GM12878 (cell line): Measurements from ENCODE around the gene XAGE1B. TPM values are rescaled to one million over a fixed set of nuclear protein-coding genes. Genes with fewer than 3 reads are reported as not detected.
"Not testable (repeated sequence)": the region's sequence is repeated elsewhere in the genome, so short reads cannot be mapped to it uniquely, and the experiment has no call there.

Experiments
- ATAC-seq: fragments of 200-7000 bp; cut with Tn5 transposase; 3 replicates; pipeline ENCODE4 v1.9.1; 2020; ENCODE audit warnings: mild to moderate bottlenecking, moderate library complexity
- BruUV-seq: library from RNA; stranded (reverse); fragments of 400-500 nt; replicated peaks from 2 replicates; lab custom pipeline; 2021; lab: Mats Ljungman, UMichigan
- CTCF ChIA-PET: fragments of 300-600 bp; sonication (Branson Sonifier 250); formaldehyde crosslinking; extraction: SDS; loops from one replicate; lab custom pipeline; 2021; ENCODE audit warnings: inconsistent platforms; lab: Yijun Ruan, JAX
- POLR2A ChIA-PET: fragments of 350-600 bp; formaldehyde crosslinking; extraction: SDS; loops from one replicate; lab custom pipeline; 2021; ENCODE audit warnings: inconsistent platforms; lab: Charles Lee
- RAD21 ChIA-PET: fragments of 300-600 bp; sonication (Branson Sonifier 250); formaldehyde crosslinking; loops from one replicate; lab custom pipeline; 2023; ENCODE audit warnings: antibody characterized with exemption; ENCODE audit not compliant: unreplicated experiment; lab: Charles Lee
- SMC1A ChIA-PET: fragments of 300-600 bp; sonication (Branson Sonifier 250); formaldehyde crosslinking; loops from one replicate; lab custom pipeline; 2023; ENCODE audit not compliant: unreplicated experiment, uncharacterized antibody; lab: Charles Lee
- DNase-seq: peaks from one replicate; pipeline ENCODE4 v3.0.0-alpha.2; 2011; ENCODE audit warnings: low read depth, low spot score
- FAIRE-seq: peaks from 3 replicates; lab custom pipeline; 2011; peaks lifted over from hg19 to GRCh38; lab: Jason Lieb, UNC
- H2AFZ ChIP-seq: 2 replicates; pipeline ENCODE4 v1.6.0; 2011; ENCODE audit warnings: low read depth, low read length, control low read depth; ENCODE audit not compliant: control insufficient read depth
- H3K27ac ChIP-seq: 2 replicates; pipeline ENCODE4 v1.5.1; 2011; ENCODE audit warnings: control low read depth; ENCODE audit not compliant: control insufficient read depth, insufficient read depth
- H3K27me3 ChIP-seq, 2 experiments: replicated peaks in 1 of 2; 2 replicates each; pipeline versions ENCODE4 v1.6.0 to v1.6.1; 2011; ENCODE audit warnings: low read length in 1 of 2; ENCODE audit not compliant: control insufficient read depth in 2 of 2, insufficient read depth in 2 of 2
- H3K36me3 ChIP-seq, 2 experiments: 2 replicates each; pipeline ENCODE4 v1.5.1; 2011; ENCODE audit warnings: low read length in 1 of 2; ENCODE audit not compliant: control insufficient read depth in 2 of 2, insufficient read depth in 2 of 2
- H3K4me1 ChIP-seq: 2 replicates; pipeline ENCODE4 v1.6.1; 2011; ENCODE audit warnings: mild to moderate bottlenecking, low read length, moderate library complexity, mixed read lengths; ENCODE audit not compliant: control insufficient read depth, insufficient read depth
- H3K4me2 ChIP-seq: 2 replicates; pipeline ENCODE4 v1.6.0; 2011; ENCODE audit warnings: control low read depth; ENCODE audit not compliant: control insufficient read depth, insufficient read depth
- H3K4me3 ChIP-seq: fragments of 200-600 bp; sonication (generic); 2 replicates; pipeline ENCODE4 v1.5.1; 2016
- H3K79me2 ChIP-seq: 2 replicates; pipeline ENCODE4 v1.6.0; 2011; ENCODE audit warnings: low read length; ENCODE audit not compliant: control insufficient read depth, insufficient read depth
- H3K9ac ChIP-seq: 2 replicates; pipeline ENCODE4 v1.8.0; 2011; ENCODE audit warnings: low read length, control low read depth, mixed read lengths; ENCODE audit not compliant: control insufficient read depth, insufficient read depth
- H3K9me3 ChIP-seq: replicated peaks from 3 replicates; pipeline ENCODE4 v1.5.1; 2011; ENCODE audit warnings: mild to moderate bottlenecking, low read length; ENCODE audit not compliant: control insufficient read depth, insufficient read depth
- H4K20me1 ChIP-seq: 2 replicates; pipeline ENCODE4 v1.6.0; 2011; ENCODE audit not compliant: control insufficient read depth, insufficient read depth
- CREM ChIP-seq: IDR thresholded peaks from 2 replicates; pipeline ENCODE4 v1.6.1; 2014; ENCODE audit warnings: antibody characterized with exemption, low read depth
- DPF2 ChIP-seq: fragments of 450-650 bp; IDR thresholded peaks from 2 replicates; pipeline ENCODE4 v1.6.1; 2017; ENCODE audit warnings: mild to moderate bottlenecking
- EGR1 ChIP-seq, 2 experiments: IDR thresholded peaks; 1 replicate in 1 of 2; 2 replicates in 1 of 2; pipeline ENCODE4 v1.6.1; 2011 to 2012; ENCODE audit warnings: low read depth in 2 of 2, low read length in 2 of 2, borderline replicate concordance in 1 of 2, mild to moderate bottlenecking in 1 of 2, moderate library complexity in 1 of 2
- HDAC2 ChIP-seq: fragments of 200-600 bp; sonication (generic); IDR thresholded peaks from 2 replicates; pipeline ENCODE4 v1.6.1; 2017
- IKZF1 ChIP-seq: fragments of 450-650 bp; conservative IDR thresholded peaks from 2 replicates; pipeline ENCODE4 v1.6.1; 2017; ENCODE audit warnings: antibody characterized with exemption, mild to moderate bottlenecking
- IRF4 ChIP-seq: IDR thresholded peaks from 2 replicates; pipeline ENCODE4 v1.6.1; 2011; ENCODE audit warnings: low read depth, low read length
- MEF2A ChIP-seq: IDR thresholded peaks from 2 replicates; pipeline ENCODE4 v1.6.1; 2011; ENCODE audit warnings: low read depth, mild to moderate bottlenecking, low read length, moderate library complexity; ENCODE audit not compliant: insufficient read depth
- NR2C2 ChIP-seq: IDR thresholded peaks from 2 replicates; pipeline ENCODE4 v1.6.1; 2011; ENCODE audit warnings: borderline replicate concordance, low read depth; ENCODE audit not compliant: control insufficient read depth, insufficient read length
- RAD51 ChIP-seq: fragments of 450-650 bp; IDR thresholded peaks from 2 replicates; pipeline ENCODE4 v1.6.1; 2016; ENCODE audit warnings: moderate library complexity, mild to moderate bottlenecking, inconsistent platforms
- RB1 ChIP-seq: fragments of 450-650 bp; formaldehyde crosslinking; IDR thresholded peaks from 2 replicates; pipeline ENCODE4 v1.6.1; 2017; ENCODE audit warnings: mild to moderate bottlenecking, borderline replicate concordance
- STAT3 ChIP-seq: IDR thresholded peaks from 2 replicates; pipeline ENCODE4 v1.6.1; 2011; ENCODE audit warnings: low read depth, low read length, improper control_type of control experiment
- TCF12 ChIP-seq: IDR thresholded peaks from 2 replicates; pipeline ENCODE4 v1.6.1; 2011; ENCODE audit warnings: low read depth, mild to moderate bottlenecking, low read length
- YY1 ChIP-seq: IDR thresholded peaks from 2 replicates; pipeline ENCODE4 v1.6.1; 2011; ENCODE audit warnings: low read depth, mild to moderate bottlenecking, low read length
- ZBTB11 ChIP-seq: fragments of 450-650 bp; formaldehyde crosslinking; IDR thresholded peaks from 2 replicates; pipeline ENCODE4 v1.5.0; 2022; ENCODE audit warnings: mild to moderate bottlenecking, missing genetic modification characterization
- WGBS: methylation state at CpG from one replicate; pipeline ENCODE4 v1.1.6; 2016; ENCODE audit warnings: low lambda C conversion rate; ENCODE audit not compliant: insufficient replicate concordance, insufficient coverage; ENCODE audit errors: missing lambda C conversion rate; 5-methylcytosine and 5-hydroxymethylcytosine counted together
- in situ Hi-C: fragments of 300-500 bp; cut with MboI; formaldehyde crosslinking; loops from 9 replicates; pipeline ENCODE4 v1.14.3; 2018; ENCODE audit warnings: mixed read lengths
- intact Hi-C: fragments of 100-400 bp; cut with micrococcal nuclease; formaldehyde crosslinking; loops from one replicate; pipeline ENCODE4 v1.14.2; 2022; ENCODE audit not compliant: unreplicated experiment
- polyA plus RNA-seq, 11 experiments: library from polyadenylated mRNA; depleted of rRNA in 4 of 11; unstranded in 6 of 11; stranded (reverse) in 5 of 11; fragments of >200 nt; fragmentation: Nextera tagmentation in 4 of 11; fragmentation: Illumina TruSeq in 1 of 11; extraction: Ambion mirVana in 4 of 11; extraction: Trizol in 1 of 11; gene quantifications; 1 replicate in 1 of 11; 2 replicates in 10 of 11; pipeline versions ENCODE4 v1.2.1 to v1.2.3, GENCODE V29; 2011 to 2016; ENCODE audit warnings: inconsistent platforms in 2 of 11, missing spikeins in 2 of 11, low read depth in 1 of 11
- total RNA-seq, 4 experiments: library from RNA; depleted of rRNA in 3 of 4; stranded (reverse); fragments of >200 nt in 3 of 4; fragmentation: Illumina TruSeq in 1 of 4; extraction: Trizol in 1 of 4; gene quantifications; 2 replicates each; pipeline versions ENCODE4 v1.2.1 to v1.2.3, GENCODE V29; 2013 to 2021

The XAGE1B gene
- total and polyA plus RNA-seq, 10 of the 15 experiments (the other 5 are each of a cell fraction or from before 2014, with no cell fraction given) = not detected

DNA sequence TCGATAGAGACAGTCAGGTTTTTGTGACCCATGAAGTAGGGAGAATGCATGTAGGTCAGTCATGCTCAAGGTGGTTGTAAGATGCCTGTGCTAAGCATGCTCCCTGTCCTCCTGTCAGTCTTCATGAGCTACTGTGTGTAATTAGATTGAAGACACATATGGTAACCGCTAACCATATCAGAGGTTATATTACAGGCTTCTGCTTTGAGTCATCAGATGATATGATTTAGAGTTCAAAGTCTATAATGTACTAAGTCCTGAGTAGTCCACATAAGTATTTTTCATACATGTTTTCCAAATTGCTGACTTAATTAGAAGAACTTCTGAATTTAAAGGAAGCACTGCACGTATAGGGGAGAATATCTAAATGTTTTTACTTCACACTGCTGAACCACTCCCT is 31.9 kb upstream of the XAGE1B start:
- H3K4me1 ChIP-seq, H3K36me3 ChIP-seq, FAIRE-seq, intact Hi-C loops, POLR2A ChIA-PET, H3K27me3 ChIP-seq, H2AFZ ChIP-seq, H3K4me2 ChIP-seq, H4K20me1 ChIP-seq, H3K79me2 ChIP-seq, H3K9me3 ChIP-seq, in situ Hi-C loops, ATAC-seq, H3K27ac ChIP-seq, H3K9ac ChIP-seq, DNase-seq, BruUV-seq, H3K4me3 ChIP-seq, RAD21 ChIA-PET, CTCF ChIA-PET: not testable (repeated sequence)
- SMC1A ChIA-PET = interaction anchor here (1.1 kb wide), 1 partner anchor 9 kb away, joined by 3 read pairs; no protein-coding TSS in a partner anchor
- WGBS = 19% methylated on average over 3 of the region's 3 CpGs

DNA sequence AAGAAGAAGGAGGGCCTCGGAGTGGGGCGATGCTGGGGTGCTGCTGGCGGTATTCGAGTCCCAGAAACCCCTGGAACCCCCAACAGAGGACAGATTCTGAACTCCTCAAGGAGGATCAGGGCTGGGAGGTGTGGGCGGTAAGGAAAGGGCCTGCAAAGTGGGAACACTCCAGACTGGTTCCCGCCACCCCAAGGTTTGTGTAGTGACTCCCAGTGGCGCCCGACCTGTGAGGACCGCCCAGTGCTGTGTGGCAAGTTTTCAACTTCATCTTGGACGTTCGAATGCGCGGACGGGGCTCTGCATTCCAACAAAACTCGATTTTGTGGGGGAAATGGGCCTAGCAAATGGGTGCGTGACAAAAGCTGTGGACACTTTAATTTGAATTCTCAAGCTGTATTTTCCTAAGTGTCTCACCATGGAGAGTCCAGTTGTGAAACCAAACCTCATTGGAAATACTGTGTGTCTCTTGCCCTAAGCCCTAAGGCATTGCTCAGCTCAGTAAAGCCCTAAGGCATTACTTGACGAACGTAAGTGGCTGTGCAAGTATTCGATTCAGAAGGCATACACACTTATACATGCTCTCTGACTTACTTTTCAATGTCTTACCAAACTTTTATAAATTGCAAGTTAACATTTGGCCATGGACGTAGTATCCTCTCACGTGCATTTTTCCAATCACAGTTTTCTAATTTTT is 27.4 kb upstream of the XAGE1B start:
- Histone ChIP-seq H3K9me3 (no peaks in the 10 kb centered on the region; the same call in 2 of the 3 replicates), H3K27me3 (no peaks in the 10 kb centered on the region), H2AFZ (no peak overlapping the region), H3K27ac (no peak overlapping the region), H3K79me2 (no peaks in the 10 kb centered on the region), H3K4me3 (no peak overlapping the region), H4K20me1 (no peaks in the 10 kb centered on the region), H3K4me2 (no peak overlapping the region), H3K9ac (no peak overlapping the region), H3K4me1 (no peaks in the 10 kb centered on the region), H3K36me3 (no peaks in the 10 kb centered on the region)
- ChIA-PET SMC1A (no interaction called here), RAD21 (no interaction called here), POLR2A (no interaction called here), CTCF (no interaction called here)
- intact Hi-C loops = no loop called here
- DNase-seq (no peak), FAIRE-seq (no peak), ATAC-seq (no peak)
- 30% methylated on average over 21 of the region's 21 CpGs for WGBS
- in situ Hi-C loops = no loop called here
- BruUV-seq = no TSS peak
- no peak for TF ChIP-seq RB1
- TF ChIP-seq MEF2A = no peak
- TF ChIP-seq IRF4 = no peak
- TF ChIP-seq YY1 = no peak
- no peak for TF ChIP-seq IKZF1
- TF ChIP-seq EGR1 (IDR thresholded peaks at IDR 0.05; ENCODE audit: borderline replicate concordance in 1 of 2, low read depth in 2 of 2, low read length in 2 of 2) = no peak
- no peak for TF ChIP-seq STAT3
- TF ChIP-seq TCF12 = no peak
- TF ChIP-seq ZBTB11 (CRISPR knock-in tag) = no peak
- TF ChIP-seq NR2C2 = no peak
- no peak for TF ChIP-seq CREM
- no peak for TF ChIP-seq HDAC2
- TF ChIP-seq DPF2 = no peak
- TF ChIP-seq RAD51 = no peak
